Stimulated activated CD4-positive, alpha-beta T cell treated with anti-CD3 and anti-CD28 coated beads, Interleukin-4, amount 100 ng/mL, for 48 hours (primary cell): ENCODE results near the gene MEGF10.
"Not testable (repeated sequence)": the region's sequence is repeated elsewhere in the genome, so short reads cannot be mapped to it uniquely, and the experiment has no call there.

Source experiments
- DNase-seq, 2 donors: peaks; one replicate each; pipeline ENCODE4 v3.0.0-alpha.2; 2020; ENCODE audit warnings: low read depth in 2 of 2

MEGF10 gene

GRCh38 chr5:127290019-127290945, at the start of gene MEGF10:
TSS of gene MEGF10 (plus strand) at chr5:127290796. CDS start at chr5:127331309, 40,513 bp downstream.
- peak in 1 of 2 donors; percentile 9 for DNase-seq

GRCh38 chr5:127243011-127243410, 47.6 kb upstream of the MEGF10 start:
- DNase-seq, result no peak

- DNase-seq, result no peak
Measured at GRCh38 chr5:127254729-127255284, 35.8 kb upstream of the MEGF10 start.

GRCh38 chr5:127256886-127257597, 33.6 kb upstream of the MEGF10 start:
- no peak for DNase-seq

- DNase-seq, result no peak
Measured at GRCh38 chr5:127260686-127261085, 29.9 kb upstream of the MEGF10 start.

- DNase-seq, result not testable (repeated sequence)
Measured at GRCh38 chr5:127265473-127265872, 25.1 kb upstream of the MEGF10 start.

GRCh38 chr5:127268342-127268741, 22.3 kb upstream of the MEGF10 start:
- DNase-seq, result not testable (repeated sequence)

GRCh38 chr5:127270713-127271112, 19.9 kb upstream of the MEGF10 start:
- DNase-seq, result not testable (repeated sequence)

GRCh38 chr5:127275641-127276193, 14.9 kb upstream of the MEGF10 start:
- no peak for DNase-seq

- no peak for DNase-seq
Measured at GRCh38 chr5:127280491-127281220, 9.9 kb upstream of the MEGF10 start.

- no peak for DNase-seq
Measured at GRCh38 chr5:127281609-127282008, 9.0 kb upstream of the MEGF10 start.

- no peak for DNase-seq
Measured at GRCh38 chr5:127288676-127289075, 1.9 kb upstream of the MEGF10 start.

GRCh38 chr5:127290946-127291693, 524 bp downstream of the MEGF10 start:
- no peak for DNase-seq

- no peak for DNase-seq
Measured at GRCh38 chr5:127292030-127292735, 1.6 kb downstream of the MEGF10 start.

- no peak for DNase-seq
Measured at GRCh38 chr5:127293373-127293772, 2.8 kb downstream of the MEGF10 start.

GRCh38 chr5:127294829-127295228, 4.2 kb downstream of the MEGF10 start:
- no peak for DNase-seq

GRCh38 chr5:127295454-127295853, 4.9 kb downstream of the MEGF10 start:
- DNase-seq, result no peak

- DNase-seq, result no peak
Measured at GRCh38 chr5:127296321-127296720, 5.7 kb downstream of the MEGF10 start.

- DNase-seq, result not testable (repeated sequence)
Measured at GRCh38 chr5:127296894-127297293, 6.3 kb downstream of the MEGF10 start.
